ENCODE data around the gene KRT78. TPM values are rescaled to one million over a fixed set of nuclear protein-coding genes. Genes with fewer than 3 reads are reported as not detected.

The KRT78 gene
- total RNA-seq, 1 donor from 2014 or later, result not detected

DNA sequence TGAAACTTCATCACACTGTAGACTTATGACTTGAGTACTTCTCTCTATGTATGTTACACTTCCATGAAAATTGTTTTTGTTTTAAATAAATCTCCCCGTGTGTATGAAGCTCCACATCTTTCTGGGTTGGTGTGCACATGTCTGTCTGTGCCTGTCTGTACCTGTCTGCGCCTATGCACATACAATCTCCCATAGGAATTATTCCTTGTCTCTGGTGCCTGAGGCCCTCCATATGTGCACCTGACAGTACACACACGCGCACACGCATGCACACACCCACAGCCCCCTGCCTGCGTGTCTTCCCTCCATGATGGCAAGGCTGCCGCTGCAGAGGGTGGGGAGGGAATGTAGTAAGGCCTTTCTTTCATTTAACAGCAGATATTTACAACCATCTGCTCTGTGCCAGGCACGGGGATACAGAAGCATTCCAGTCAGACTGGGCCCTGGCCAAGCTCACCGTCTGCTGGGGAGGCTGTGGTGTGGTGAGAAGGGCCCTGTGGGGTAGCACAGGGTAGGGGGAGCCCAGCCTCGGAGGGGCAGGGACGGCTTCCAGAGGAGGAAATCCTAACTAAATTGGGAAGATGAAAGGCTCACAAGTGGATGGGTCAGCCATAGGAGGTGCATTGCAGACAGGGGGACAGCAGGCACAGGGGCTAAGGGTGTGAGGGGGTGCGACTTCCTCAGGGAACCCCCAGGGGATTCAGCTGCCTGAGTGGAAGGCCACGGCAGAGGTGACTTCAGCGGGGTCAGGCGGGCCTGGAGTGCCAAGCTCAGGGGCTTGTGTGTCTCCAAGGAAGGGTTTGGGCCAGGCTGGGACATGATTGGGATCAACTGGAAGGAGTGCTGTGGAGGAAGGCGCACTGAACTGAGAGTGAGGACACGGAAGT, 30.0 kb upstream of the KRT78 start:
- Histone ChIP-seq H3K36me3 (no peaks in the 10 kb centered on the region), H3K4me3 (peak overlapping the region; percentile 54), H3K9me3 (replicated peaks) (no peaks in the 10 kb centered on the region), H3K27me3 (ENCODE audit: low read depth) (peaks cover 23% of the 10 kb centered on the region), H3K27ac (replicated peaks) (peak overlapping the region; percentile 33), H3K4me1 (peaks cover 28% of the 10 kb centered on the region)
- DNase-seq, result no peak
- intact Hi-C loops (cut with micrococcal nuclease), result no loop called here
- TF ChIP-seq, protein P1, sequence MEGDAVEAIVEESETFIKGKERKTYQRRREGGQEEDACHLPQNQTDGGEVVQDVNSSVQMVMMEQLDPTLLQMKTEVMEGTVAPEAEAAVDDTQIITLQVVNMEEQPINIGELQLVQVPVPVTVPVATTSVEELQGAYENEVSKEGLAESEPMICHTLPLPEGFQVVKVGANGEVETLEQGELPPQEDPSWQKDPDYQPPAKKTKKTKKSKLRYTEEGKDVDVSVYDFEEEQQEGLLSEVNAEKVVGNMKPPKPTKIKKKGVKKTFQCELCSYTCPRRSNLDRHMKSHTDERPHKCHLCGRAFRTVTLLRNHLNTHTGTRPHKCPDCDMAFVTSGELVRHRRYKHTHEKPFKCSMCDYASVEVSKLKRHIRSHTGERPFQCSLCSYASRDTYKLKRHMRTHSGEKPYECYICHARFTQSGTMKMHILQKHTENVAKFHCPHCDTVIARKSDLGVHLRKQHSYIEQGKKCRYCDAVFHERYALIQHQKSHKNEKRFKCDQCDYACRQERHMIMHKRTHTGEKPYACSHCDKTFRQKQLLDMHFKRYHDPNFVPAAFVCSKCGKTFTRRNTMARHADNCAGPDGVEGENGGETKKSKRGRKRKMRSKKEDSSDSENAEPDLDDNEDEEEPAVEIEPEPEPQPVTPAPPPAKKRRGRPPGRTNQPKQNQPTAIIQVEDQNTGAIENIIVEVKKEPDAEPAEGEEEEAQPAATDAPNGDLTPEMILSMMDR (IDR thresholded peaks at IDR 0.05; ENCODE audit: borderline replicate concordance), result no peak

DNA sequence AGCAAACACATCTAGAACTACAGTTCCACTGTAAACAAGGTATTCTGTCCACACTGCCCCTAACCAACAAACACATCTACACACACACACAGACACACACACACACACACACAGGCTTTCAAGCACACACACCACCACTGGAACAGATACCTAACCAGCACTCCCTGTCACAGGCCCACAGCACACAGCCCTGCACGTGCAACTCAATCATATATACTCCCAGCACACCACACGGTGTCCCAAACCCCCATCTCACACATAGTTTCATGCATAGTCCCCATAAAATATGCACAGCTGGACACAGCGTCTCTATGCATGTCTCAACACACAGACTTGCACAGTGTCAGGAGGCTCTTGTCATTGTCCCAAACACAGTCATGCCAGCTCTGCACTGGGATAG, 28.4 kb upstream of the KRT78 start:
- TF ChIP-seq, protein P1 (IDR thresholded peaks at IDR 0.05; ENCODE audit: borderline replicate concordance), result no peak
- no peak for DNase-seq
- no peaks in the 10 kb centered on the region for H3K9me3 ChIP-seq (replicated peaks)
- no peak overlapping the region for H3K4me3 ChIP-seq
- H3K36me3 ChIP-seq, result no peaks in the 10 kb centered on the region
- no peak overlapping the region for H3K27ac ChIP-seq (replicated peaks)
- intact Hi-C loops (cut with micrococcal nuclease), result no loop called here
- H3K4me1 ChIP-seq, result peaks cover 37% of the 10 kb centered on the region
- peaks cover 15% of the 10 kb centered on the region for H3K27me3 ChIP-seq (ENCODE audit: low read depth)

DNA sequence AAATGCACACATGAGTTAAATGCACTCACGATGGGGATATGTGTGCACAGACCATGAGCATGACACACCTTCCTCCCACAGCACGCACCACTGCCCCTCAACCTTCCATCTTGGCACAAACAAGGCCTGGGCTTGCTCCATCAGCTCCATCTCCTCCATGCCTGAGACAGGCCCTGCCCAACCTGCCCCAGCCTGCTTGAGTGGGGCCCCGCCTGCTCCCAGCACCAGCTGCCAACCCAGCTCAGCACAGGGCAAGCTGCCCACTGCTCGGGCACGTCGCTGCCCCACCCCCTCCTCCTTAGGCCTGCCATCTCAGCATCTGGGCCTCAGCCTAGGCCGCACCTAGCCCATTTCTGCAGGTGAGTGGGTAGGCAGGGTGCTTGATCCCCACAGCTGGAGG, 27.6 kb upstream of the KRT78 start:
- intact Hi-C loops (cut with micrococcal nuclease), result no loop called here
- H3K4me1 ChIP-seq, result peaks cover 45% of the 10 kb centered on the region
- DNase-seq, result peak; percentile 42

DNA sequence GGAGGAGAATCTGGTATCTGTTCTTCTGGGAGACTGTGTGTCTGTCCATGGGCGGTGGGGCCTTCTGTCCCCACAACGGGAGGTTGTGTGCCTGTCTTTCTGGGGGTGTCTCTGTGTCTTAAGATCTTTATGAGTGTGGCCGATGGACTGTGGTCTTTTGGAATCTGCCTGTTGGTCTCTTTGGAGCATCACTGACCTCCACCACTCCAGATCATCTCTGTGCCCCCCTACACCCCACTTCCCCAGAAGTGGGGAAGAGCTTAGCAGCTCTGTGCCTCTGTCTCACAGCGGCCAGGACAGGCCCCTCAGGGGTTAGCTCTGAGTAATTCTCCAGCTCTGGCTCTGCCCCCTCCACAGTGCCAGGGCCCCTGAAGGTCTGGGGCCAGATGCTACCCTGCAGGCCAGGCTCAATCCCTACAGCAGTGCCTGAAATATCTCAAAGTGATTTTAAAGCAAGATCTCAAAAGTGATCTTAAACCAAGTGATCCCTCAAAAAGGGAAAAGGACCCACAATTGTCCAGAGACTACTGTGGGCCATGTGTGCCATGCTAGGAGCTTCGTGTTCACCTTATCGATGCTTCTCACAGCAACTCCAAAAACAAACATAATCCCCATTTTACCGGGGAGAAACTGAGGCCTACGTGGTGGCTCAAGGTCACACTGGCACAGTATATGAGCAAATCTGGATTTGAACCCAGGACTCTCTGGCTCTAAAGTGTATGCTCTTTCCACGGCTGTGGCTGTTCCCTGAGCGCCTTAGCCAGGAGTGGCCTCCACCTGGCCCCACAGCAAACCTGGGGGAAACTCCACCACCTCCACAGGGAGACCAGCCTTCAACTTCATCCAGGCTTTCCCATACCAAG, 26.0 kb upstream of the KRT78 start:
- H3K36me3 ChIP-seq, result no peaks in the 10 kb centered on the region
- DNase-seq, result no peak
- H3K4me1 ChIP-seq, result peaks cover 52% of the 10 kb centered on the region
- peak overlapping the region; percentile 69 for H3K4me3 ChIP-seq
- no peaks in the 10 kb centered on the region for H3K9me3 ChIP-seq (replicated peaks)
- intact Hi-C loops (cut with micrococcal nuclease), result loop anchor here (5.0 kb wide), 1 partner anchor 503 kb away; no protein-coding TSS in a partner anchor
- TF ChIP-seq, protein P1 (IDR thresholded peaks at IDR 0.05; ENCODE audit: borderline replicate concordance), result no peak
- no peaks in the 10 kb centered on the region for H3K27me3 ChIP-seq (ENCODE audit: low read depth)
- H3K27ac ChIP-seq (replicated peaks), result peak overlapping the region; percentile 80

More for the DNA sequence above, 27.6 kb upstream of the KRT78 start:
- Histone ChIP-seq H3K4me3 (no peak overlapping the region), H3K9me3 (replicated peaks) (no peaks in the 10 kb centered on the region), H3K27ac (replicated peaks) (no peak overlapping the region), H3K27me3 (ENCODE audit: low read depth) (peaks cover 7% of the 10 kb centered on the region), H3K36me3 (no peaks in the 10 kb centered on the region)
- TF ChIP-seq, protein P1 (IDR thresholded peaks at IDR 0.05; ENCODE audit: borderline replicate concordance), result no peak

DNA sequence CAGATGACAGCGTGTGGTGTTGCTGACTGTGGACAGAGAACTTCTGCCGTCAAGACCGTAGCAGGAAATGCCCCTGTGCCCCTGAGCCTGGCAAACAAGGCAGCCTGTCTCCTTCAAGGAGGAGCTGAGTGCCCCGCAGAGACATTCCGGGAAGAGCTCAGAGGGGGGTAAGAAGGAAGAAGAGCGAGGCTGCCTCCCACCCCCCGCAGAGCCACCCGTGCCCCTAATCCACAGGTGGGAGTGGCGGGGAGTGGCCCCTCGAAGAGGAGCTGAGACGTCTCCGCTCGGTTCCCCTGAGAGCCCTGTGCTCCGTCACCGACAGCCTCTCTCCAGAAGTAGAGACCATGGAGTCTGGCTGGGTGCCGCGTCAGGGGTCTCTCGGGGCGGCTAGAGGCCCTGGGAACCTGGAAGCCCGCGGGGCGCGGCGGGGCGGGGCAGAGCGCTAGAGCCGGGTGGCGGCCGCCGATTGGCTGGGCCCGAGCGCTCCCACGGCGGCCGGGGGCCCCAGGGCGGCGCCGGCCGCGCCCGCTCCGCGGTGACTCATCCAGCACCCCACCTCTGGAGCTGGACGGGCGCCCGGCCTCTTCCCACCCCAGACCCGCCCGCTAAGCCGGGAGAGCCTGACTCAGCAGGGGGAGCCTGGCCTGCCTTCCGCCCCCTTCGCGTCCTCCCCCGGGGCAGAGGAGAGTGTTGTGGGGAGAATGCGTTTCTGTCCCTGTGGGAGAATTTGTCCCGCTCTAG, 25.2 kb upstream of the KRT78 start:
- no peaks in the 10 kb centered on the region for H3K9me3 ChIP-seq (replicated peaks)
- peak; percentile 86 for DNase-seq
- H3K4me3 ChIP-seq, result peak overlapping the region; percentile 69
- H3K4me1 ChIP-seq, result peaks cover 44% of the 10 kb centered on the region
- intact Hi-C loops (cut with micrococcal nuclease), result loop anchor here (5.0 kb wide), 1 partner anchor 502 kb away; no protein-coding TSS in a partner anchor
- H3K36me3 ChIP-seq, result no peaks in the 10 kb centered on the region
- H3K27ac ChIP-seq (replicated peaks), result peak overlapping the region; percentile 80
- H3K27me3 ChIP-seq (ENCODE audit: low read depth), result no peaks in the 10 kb centered on the region
- TF ChIP-seq, protein P1 (IDR thresholded peaks at IDR 0.05; ENCODE audit: borderline replicate concordance), result no peak
